Upper lobe of right lung (tissue), 1 donor: ENCODE measurements around the gene SPATA16. TPM values are rescaled to one million over a fixed set of nuclear protein-coding genes. Genes with fewer than 3 reads are reported as not detected.

Source experiments
- ATAC-seq: fragments of 200-7000 bp; cut with Tn5 transposase; one replicate; pipeline ENCODE4 v1.9.1; 2020; ENCODE audit warnings: mild to moderate bottlenecking, moderate library complexity
- DNase-seq: peaks from one replicate; pipeline ENCODE4 v3.0.0-alpha.2; 2020
- H3K27ac ChIP-seq: fragments of 200-600 bp; one replicate; pipeline ENCODE4 v1.8.0; 2022
- H3K27me3 ChIP-seq: fragments of 200-600 bp; one replicate; pipeline ENCODE4 v1.8.0; 2022; ENCODE audit warnings: mild to moderate bottlenecking
- H3K36me3 ChIP-seq: fragments of 200-600 bp; one replicate; pipeline ENCODE4 v1.8.0; 2022
- H3K4me1 ChIP-seq: fragments of 200-600 bp; one replicate; pipeline ENCODE4 v1.8.0; 2022
- H3K4me3 ChIP-seq: fragments of 200-600 bp; one replicate; pipeline ENCODE4 v1.8.0; 2022; ENCODE audit warnings: mild to moderate bottlenecking
- H3K9me3 ChIP-seq: fragments of 200-600 bp; one replicate; pipeline ENCODE4 v1.8.0; 2022
- CTCF ChIP-seq: fragments of 200-600 bp; IDR thresholded peaks from one replicate; pipeline ENCODE4 v1.8.0; 2022; ENCODE audit warnings: antibody characterized with exemption
- intact Hi-C: fragments of 100-400 bp; cut with DNase I; formaldehyde crosslinking; loops from one replicate; pipeline ENCODE4 v1.11.0; 2022
- total RNA-seq: library from RNA; stranded (reverse); fragmentation: NEBNext Ultra II Directional; extraction: Animal tissue kit (Norgen Biotek cat#: 25700); gene quantifications from one replicate; pipeline ENCODE4 v1.2.1, GENCODE V29; 2021
- donor health status: DM: no; HTN: yes; CAD: no; lungs with severe emphysema.

SPATA16 gene
- total RNA-seq, 1 donor from 2014 or later: not detected

- ATAC-seq: no peak
- intact Hi-C loops: no loop called here
- TF ChIP-seq CTCF: no peak
- no peaks in the 10 kb centered on the region for H3K9me3 ChIP-seq
- H3K36me3 ChIP-seq: no peaks in the 10 kb centered on the region
- H3K4me3 ChIP-seq: no peak overlapping the region
- DNase-seq: no peak
- H3K4me1 ChIP-seq: no peaks in the 10 kb centered on the region
- H3K27me3 ChIP-seq: no peaks in the 10 kb centered on the region
- no peak overlapping the region for H3K27ac ChIP-seq
These were observed 131.6 kb downstream of the SPATA16 start for GRCh38 chr3:173009410-173009809.

GRCh38 chr3:173008978-173009377 is 132.1 kb downstream of the SPATA16 start:
- no peaks in the 10 kb centered on the region for H3K4me1 ChIP-seq
- no peaks in the 10 kb centered on the region for H3K27me3 ChIP-seq
- ATAC-seq (no peak), DNase-seq (no peak)
- intact Hi-C loops: no loop called here
- no peaks in the 10 kb centered on the region for H3K36me3 ChIP-seq
- H3K9me3 ChIP-seq: no peaks in the 10 kb centered on the region
- no peak overlapping the region for H3K27ac ChIP-seq
- H3K4me3 ChIP-seq: no peak overlapping the region
- no peak for TF ChIP-seq CTCF

- ATAC-seq: no peak
- Histone ChIP-seq H3K9me3 (no peaks in the 10 kb centered on the region), H3K27me3 (no peaks in the 10 kb centered on the region), H3K36me3 (no peaks in the 10 kb centered on the region), H3K4me1 (no peaks in the 10 kb centered on the region), H3K27ac (no peak overlapping the region), H3K4me3 (no peak overlapping the region)
- DNase-seq: no peak
- no peak for TF ChIP-seq CTCF
- intact Hi-C loops: no loop called here
These were observed 133.8 kb downstream of the SPATA16 start for GRCh38 chr3:173007079-173007723.

GRCh38 chr3:173006006-173006405 is 135.0 kb downstream of the SPATA16 start:
- H3K36me3 ChIP-seq: no peaks in the 10 kb centered on the region
- H3K9me3 ChIP-seq: no peaks in the 10 kb centered on the region
- no peak overlapping the region for H3K4me3 ChIP-seq
- ATAC-seq: no peak
- no peaks in the 10 kb centered on the region for H3K27me3 ChIP-seq
- DNase-seq: no peak
- H3K27ac ChIP-seq: no peak overlapping the region
- TF ChIP-seq CTCF: no peak
- intact Hi-C loops: no loop called here
- no peaks in the 10 kb centered on the region for H3K4me1 ChIP-seq

- H3K9me3 ChIP-seq: no peaks in the 10 kb centered on the region
- no peaks in the 10 kb centered on the region for H3K4me1 ChIP-seq
- ATAC-seq (no peak), DNase-seq (no peak)
- H3K27me3 ChIP-seq: no peaks in the 10 kb centered on the region
- no peaks in the 10 kb centered on the region for H3K36me3 ChIP-seq
- H3K4me3 ChIP-seq: no peak overlapping the region
- TF ChIP-seq CTCF: no peak
- no peak overlapping the region for H3K27ac ChIP-seq
- intact Hi-C loops: no loop called here
These were observed 136.4 kb downstream of the SPATA16 start for GRCh38 chr3:173004681-173005080.

GRCh38 chr3:173003956-173004355 is 137.1 kb downstream of the SPATA16 start:
- ATAC-seq (no peak), DNase-seq (no peak)
- no peaks in the 10 kb centered on the region for H3K4me1 ChIP-seq
- no peak overlapping the region for H3K27ac ChIP-seq
- H3K4me3 ChIP-seq: no peak overlapping the region
- H3K9me3 ChIP-seq: no peaks in the 10 kb centered on the region
- H3K27me3 ChIP-seq: no peaks in the 10 kb centered on the region
- no peaks in the 10 kb centered on the region for H3K36me3 ChIP-seq
- intact Hi-C loops: no loop called here
- TF ChIP-seq CTCF: no peak
